GM12891 (cell line): ENCODE data around the gene HSPB6.

Experiments used
- POLR2A ChIP-seq: IDR thresholded peaks from 2 replicates; pipeline ENCODE4 v1.6.1; 2011; ENCODE audit warnings: low read depth, low read length, control low read depth
- POLR2AphosphoS5 ChIP-seq: IDR thresholded peaks from 2 replicates; pipeline ENCODE4 v1.6.1; 2011; ENCODE audit warnings: low read depth, low read length, control low read depth
- TAF1 ChIP-seq: IDR thresholded peaks from 2 replicates; pipeline ENCODE4 v1.6.1; 2011; ENCODE audit warnings: low read depth, low read length, control low read depth

- no peak for TF ChIP-seq POLR2AphosphoS5
- TF ChIP-seq TAF1: no peak
- no peak for TF ChIP-seq POLR2A
These were observed 13.0 kb downstream of the HSPB6 start for GRCh38 chr19:35743640-35744429.
